ENCODE data around the gene HOXC10. TPM values are rescaled to one million over a fixed set of nuclear protein-coding genes. Genes with fewer than 3 reads are reported as not detected.

Gene HOXC10
- total and polyA plus RNA-seq, 4 experiments from 2014 or later: not detected

DNA sequence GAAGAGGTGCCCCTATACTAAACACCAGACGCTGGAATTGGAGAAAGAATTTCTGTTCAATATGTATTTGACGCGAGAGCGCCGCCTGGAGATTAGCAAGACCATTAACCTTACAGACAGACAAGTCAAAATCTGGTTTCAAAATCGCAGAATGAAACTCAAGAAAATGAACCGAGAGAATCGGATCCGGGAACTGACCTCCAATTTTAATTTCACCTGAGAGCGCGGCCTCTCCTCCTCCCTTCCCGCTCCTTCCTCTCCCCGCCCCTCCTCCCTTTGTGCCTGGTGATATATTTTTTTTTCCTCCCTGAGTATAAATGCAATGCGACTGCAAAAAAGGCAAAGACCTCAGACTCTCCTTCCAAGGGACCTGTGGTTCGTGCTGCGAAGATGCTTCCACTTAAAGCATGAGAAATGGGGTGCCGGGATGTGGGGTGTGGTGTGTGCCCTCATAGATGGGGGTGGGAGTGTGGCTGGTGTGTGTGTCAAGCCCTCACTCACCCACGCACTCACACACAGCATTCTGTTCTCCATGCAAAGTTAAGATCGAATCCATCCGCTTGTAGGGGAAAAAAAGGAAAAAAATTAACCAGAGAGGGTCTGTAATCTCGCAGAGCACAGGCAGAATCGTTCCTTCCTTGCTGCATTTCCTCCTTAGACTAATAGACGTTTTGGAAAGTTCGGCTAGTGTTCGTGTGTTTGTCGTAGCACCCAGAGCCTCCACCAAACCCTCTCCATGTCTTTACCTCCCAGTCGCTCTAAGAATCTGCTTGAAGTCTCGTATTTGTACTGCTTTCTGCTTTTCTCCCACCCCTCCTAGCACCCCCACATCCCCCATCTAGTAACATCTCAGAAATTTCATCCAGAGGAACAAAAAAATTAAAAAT, 4.5 kb downstream of the HOXC10 start:
- peaks cover 23 to 64% (median 33%) of the 10 kb centered on the region in 4 donors for H3K4me1 Mint-ChIP-seq
- ChIA-PET POLR2A (ENCODE audit: partially characterized antibody) (interaction anchor here (1.0 kb wide), 1 partner anchor 28 kb away, joined by 3 read pairs; no protein-coding TSS in a partner anchor), CTCF (ENCODE audit: partially characterized antibody) (interaction anchor here (1.2 kb wide), 1 partner anchor 218 kb away, joined by 4 read pairs; no protein-coding TSS in a partner anchor)
- Histone ChIP-seq H3K4me1 (ENCODE audit: insufficient read depth, low read length) (peaks cover 36% of the 10 kb centered on the region), H3K27ac (ENCODE audit: low read depth, low read length) (no peak overlapping the region), H3K9me3 (ENCODE audit: control insufficient read depth in 1 of 2, low read length in 2 of 2) (no peaks in the 10 kb centered on the region), H3K36me3 (ENCODE audit: insufficient read depth, low read length) (no peaks in the 10 kb centered on the region), H3K27me3 (ENCODE audit: insufficient read depth, low read length) (peaks cover 94% of the 10 kb centered on the region), H3K4me3 (ENCODE audit: low read length in 2 of 2) (no peak overlapping the region)
- peaks cover 0 to 1% of the 10 kb centered on the region in 2 donors for H3K36me3 Mint-ChIP-seq
- DNase-seq: peak in 1 of 5 donors; percentile 36
- peaks cover 84 to 88% of the 10 kb centered on the region in 2 donors for H3K27me3 Mint-ChIP-seq
- peaks cover 0 to 18% (median 1%) of the 10 kb centered on the region in 8 donors for H3K9me3 Mint-ChIP-seq
- intact Hi-C loops (cut with micrococcal nuclease): loop anchor here (1.0 to 10.0 kb wide), 3 partner anchors 37 to 365 kb away; partner anchors contain the start of gene HOXC12
- peak overlapping the region in 2 of 7 donors; percentile 73 to 75 for H3K27ac Mint-ChIP-seq
- peak overlapping the region; percentile 2 to 70 (median 54) for H3K4me3 Mint-ChIP-seq

DNA sequence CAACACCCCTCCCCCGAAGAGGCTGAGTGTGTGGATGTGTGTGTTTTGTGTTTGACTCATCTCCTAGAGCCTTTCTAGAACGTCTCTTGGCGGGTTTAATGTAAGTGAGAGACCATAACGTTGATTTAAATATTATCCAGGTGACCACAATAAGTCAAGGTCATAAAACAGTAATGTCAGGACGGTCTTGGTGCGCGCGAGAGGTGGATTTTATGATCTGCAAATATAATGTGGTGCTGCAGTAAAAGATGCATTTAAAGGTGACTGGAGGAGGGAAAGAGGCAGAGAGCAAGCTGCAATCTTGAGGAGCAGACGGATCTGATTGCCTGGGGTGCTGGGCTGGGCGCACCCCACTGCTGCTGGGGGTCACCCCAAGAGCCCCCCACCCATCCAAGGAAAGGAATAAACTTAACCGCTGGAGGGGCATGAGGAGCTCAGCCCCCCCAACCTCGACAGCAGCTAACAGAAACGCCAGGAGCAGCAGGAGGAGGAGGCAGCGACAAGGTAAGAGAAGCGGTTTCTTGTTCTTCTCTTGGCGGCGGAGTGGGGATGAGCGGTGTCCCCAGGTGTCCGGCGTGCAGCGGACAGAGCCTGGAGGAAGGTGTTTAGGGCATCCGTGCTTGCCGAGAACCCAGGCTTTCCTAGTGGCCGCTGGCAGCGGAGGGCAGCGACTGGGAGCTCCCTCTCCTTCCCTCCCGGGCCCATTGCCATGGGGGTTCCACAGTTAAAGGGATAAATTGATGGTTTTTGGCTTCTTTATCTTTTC, 5.5 kb downstream of the HOXC10 start:
- intact Hi-C loops (cut with micrococcal nuclease): loop anchor here (10.0 kb wide), 1 partner anchor 364 kb away; no protein-coding TSS in a partner anchor
- Mint-ChIP-seq H3K4me3 (peak overlapping the region in 3 of 8 donors; percentile 2 to 8 (median 5)), H3K9me3 (peaks cover 0 to 15% (median 1%) of the 10 kb centered on the region in 8 donors), H3K27me3 (peaks cover 86 to 88% of the 10 kb centered on the region in 2 donors), H3K36me3 (no peaks in the 10 kb centered on the region), H3K27ac (peak overlapping the region in 3 of 7 donors; percentile 31 to 75 (median 67)), H3K4me1 (peaks cover 27 to 64% (median 36%) of the 10 kb centered on the region in 4 donors)
- no peak for DNase-seq
- Histone ChIP-seq H3K27ac (ENCODE audit: low read depth, low read length) (no peak overlapping the region), H3K36me3 (ENCODE audit: insufficient read depth, low read length) (no peaks in the 10 kb centered on the region), H3K27me3 (ENCODE audit: insufficient read depth, low read length) (peaks cover 98% of the 10 kb centered on the region), H3K4me1 (ENCODE audit: insufficient read depth, low read length) (peaks cover 40% of the 10 kb centered on the region), H3K9me3 (ENCODE audit: control insufficient read depth in 1 of 2, low read length in 2 of 2) (no peaks in the 10 kb centered on the region), H3K4me3 (ENCODE audit: low read length in 2 of 2) (no peak overlapping the region)
- POLR2A ChIA-PET (ENCODE audit: partially characterized antibody): interaction anchor here (0.8 to 1.0 kb wide), 2 partner anchors 14 to 29 kb away, joined by 3 read pairs; no protein-coding TSS in a partner anchor
- CTCF ChIA-PET (ENCODE audit: partially characterized antibody): interaction anchor here (1.2 to 2.2 kb wide), 4 partner anchors 11 to 217 kb away, joined by 3 to 7 read pairs (median 4); no protein-coding TSS in a partner anchor

DNA sequence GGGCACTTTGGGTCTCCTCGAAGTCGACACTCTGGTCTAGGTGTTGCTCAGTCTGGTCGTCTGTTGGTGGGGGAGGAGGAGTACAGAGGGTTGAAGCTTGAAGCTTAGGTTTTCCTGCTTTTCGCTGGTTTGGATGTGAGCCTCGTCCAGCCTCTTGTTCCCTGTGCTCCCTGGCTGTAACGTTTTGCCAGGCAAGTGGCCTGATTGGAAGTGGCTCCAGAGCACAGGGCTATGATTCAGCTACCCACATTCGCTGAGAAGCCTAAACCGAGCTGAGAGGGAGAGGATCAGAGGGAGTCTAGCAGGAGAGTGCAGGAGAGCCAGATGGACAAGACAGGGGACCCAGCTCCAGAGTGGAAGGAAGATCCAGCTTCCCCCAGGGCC, 6.1 kb downstream of the HOXC10 start:
- H3K36me3 ChIP-seq (ENCODE audit: insufficient read depth, low read length): no peaks in the 10 kb centered on the region
- H3K27me3 Mint-ChIP-seq: peaks cover 86 to 90% of the 10 kb centered on the region in 2 donors
- H3K27me3 ChIP-seq (ENCODE audit: insufficient read depth, low read length): peaks cover 98% of the 10 kb centered on the region
- no peaks in the 10 kb centered on the region for H3K9me3 ChIP-seq (ENCODE audit: control insufficient read depth in 1 of 2, low read length in 2 of 2)
- no peak overlapping the region for H3K4me3 Mint-ChIP-seq
- intact Hi-C loops (cut with micrococcal nuclease): loop anchor here (10.0 kb wide), 1 partner anchor 364 kb away; no protein-coding TSS in a partner anchor
- no peak overlapping the region for H3K27ac ChIP-seq (ENCODE audit: low read depth, low read length)
- no peak overlapping the region for H3K4me3 ChIP-seq (ENCODE audit: low read length in 2 of 2)
- no peaks in the 10 kb centered on the region for H3K36me3 Mint-ChIP-seq
- H3K4me1 ChIP-seq (ENCODE audit: insufficient read depth, low read length): peaks cover 40% of the 10 kb centered on the region
- H3K9me3 Mint-ChIP-seq: peaks cover 0 to 13% (median 1%) of the 10 kb centered on the region in 8 donors
- peaks cover 26 to 67% (median 34%) of the 10 kb centered on the region in 4 donors for H3K4me1 Mint-ChIP-seq
- ChIA-PET POLR2A (ENCODE audit: partially characterized antibody) (interaction anchor here (0.8 to 1.0 kb wide), 2 partner anchors 14 to 29 kb away, joined by 3 read pairs; no protein-coding TSS in a partner anchor), CTCF (ENCODE audit: partially characterized antibody) (interaction anchor here (1.2 to 2.2 kb wide), 4 partner anchors 11 to 216 kb away, joined by 3 to 7 read pairs (median 4); no protein-coding TSS in a partner anchor)
- peak overlapping the region in 1 of 7 donors; percentile 67 for H3K27ac Mint-ChIP-seq
- DNase-seq: no peak

DNA sequence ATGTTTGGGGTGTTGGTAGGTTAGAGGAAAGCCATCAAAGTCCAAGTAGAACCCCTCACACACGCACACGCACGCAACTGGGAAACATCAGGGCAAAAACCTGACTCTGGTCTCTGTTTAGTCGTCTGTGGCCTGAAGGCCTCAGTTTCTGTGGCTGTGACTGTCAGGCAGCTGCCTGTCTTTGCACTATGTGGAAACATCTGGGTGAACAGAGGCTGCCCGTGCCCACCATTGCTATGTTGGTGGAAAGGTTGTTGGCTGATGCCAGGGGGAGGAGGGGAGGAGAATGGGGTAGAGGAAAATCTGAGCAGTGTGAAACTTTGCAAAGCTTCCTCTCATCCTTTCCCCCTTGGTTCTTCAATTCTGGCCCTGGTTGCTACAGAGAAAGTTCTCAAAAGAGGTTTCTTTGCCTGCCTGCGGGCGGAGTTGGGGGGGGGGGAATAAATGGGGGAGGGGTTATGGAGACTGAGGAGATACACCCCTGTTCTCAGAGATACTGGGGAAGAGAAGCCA, 7.5 kb downstream of the HOXC10 start:
- Histone ChIP-seq H3K36me3 (ENCODE audit: insufficient read depth, low read length) (no peaks in the 10 kb centered on the region), H3K27me3 (ENCODE audit: insufficient read depth, low read length) (peaks cover 98% of the 10 kb centered on the region), H3K4me1 (ENCODE audit: insufficient read depth, low read length) (peaks cover 46% of the 10 kb centered on the region), H3K27ac (ENCODE audit: low read depth, low read length) (no peak overlapping the region), H3K9me3 (ENCODE audit: control insufficient read depth in 1 of 2, low read length in 2 of 2) (no peaks in the 10 kb centered on the region), H3K4me3 (ENCODE audit: low read length in 2 of 2) (no peak overlapping the region)
- no peak for DNase-seq
- intact Hi-C loops (cut with micrococcal nuclease): loop anchor here (10.0 kb wide), 1 partner anchor 362 kb away; no protein-coding TSS in a partner anchor
- H3K4me1 Mint-ChIP-seq: peaks cover 24 to 71% (median 33%) of the 10 kb centered on the region in 4 donors
- H3K27ac Mint-ChIP-seq: peak overlapping the region in 3 of 7 donors; percentile 19 to 43 (median 31)
- ChIA-PET CTCF (ENCODE audit: partially characterized antibody) (interaction anchor here (1.9 to 2.2 kb wide), 2 partner anchors 9 to 215 kb away, joined by 4 to 7 read pairs; no protein-coding TSS in a partner anchor), POLR2A (ENCODE audit: partially characterized antibody) (no interaction called here)
- no peak overlapping the region for H3K4me3 Mint-ChIP-seq
- no peaks in the 10 kb centered on the region for H3K36me3 Mint-ChIP-seq
- peaks cover 0 to 7% (median 1%) of the 10 kb centered on the region in 8 donors for H3K9me3 Mint-ChIP-seq
- H3K27me3 Mint-ChIP-seq: peaks cover 78 to 87% of the 10 kb centered on the region in 2 donors

- intact Hi-C loops (cut with micrococcal nuclease): loop anchor here (10.0 kb wide), 1 partner anchor 361 kb away; no protein-coding TSS in a partner anchor
- CTCF ChIA-PET (ENCODE audit: partially characterized antibody): no interaction called here
- Histone ChIP-seq H3K4me3 (ENCODE audit: low read length in 2 of 2) (no peak overlapping the region), H3K27ac (ENCODE audit: low read depth, low read length) (no peak overlapping the region), H3K9me3 (ENCODE audit: control insufficient read depth in 1 of 2, low read length in 2 of 2) (no peaks in the 10 kb centered on the region), H3K27me3 (ENCODE audit: insufficient read depth, low read length) (peaks cover 96% of the 10 kb centered on the region), H3K36me3 (ENCODE audit: insufficient read depth, low read length) (no peaks in the 10 kb centered on the region), H3K4me1 (ENCODE audit: insufficient read depth, low read length) (peaks cover 46% of the 10 kb centered on the region)
- no peak for DNase-seq
- Mint-ChIP-seq H3K4me1 (peaks cover 24 to 71% (median 37%) of the 10 kb centered on the region in 4 donors), H3K27me3 (peaks cover 79 to 87% of the 10 kb centered on the region in 2 donors), H3K9me3 (peaks cover 0 to 8% (median 1%) of the 10 kb centered on the region in 8 donors), H3K4me3 (peak overlapping the region in 7 of 8 donors; percentile 41 to 82 (median 66)), H3K36me3 (no peaks in the 10 kb centered on the region), H3K27ac (peak overlapping the region in 3 of 7 donors; percentile 51 to 86 (median 80))
- POLR2A ChIA-PET (ENCODE audit: partially characterized antibody): no interaction called here
These were observed 8.4 kb downstream of the HOXC10 start for GRCh38 chr12:53993162-53994008.

- CTCF ChIA-PET (ENCODE audit: partially characterized antibody): no interaction called here
- Histone ChIP-seq H3K27me3 (ENCODE audit: insufficient read depth, low read length) (peaks cover 96% of the 10 kb centered on the region), H3K36me3 (ENCODE audit: insufficient read depth, low read length) (no peaks in the 10 kb centered on the region), H3K4me3 (ENCODE audit: low read length in 2 of 2) (no peak overlapping the region), H3K9me3 (ENCODE audit: control insufficient read depth in 1 of 2, low read length in 2 of 2) (no peaks in the 10 kb centered on the region), H3K4me1 (ENCODE audit: insufficient read depth, low read length) (peaks cover 42% of the 10 kb centered on the region), H3K27ac (ENCODE audit: low read depth, low read length) (no peak overlapping the region)
- peaks cover 24 to 71% (median 36%) of the 10 kb centered on the region in 4 donors for H3K4me1 Mint-ChIP-seq
- peaks cover 0 to 12% (median 1%) of the 10 kb centered on the region in 8 donors for H3K9me3 Mint-ChIP-seq
- peak overlapping the region in 7 of 8 donors; percentile 14 to 82 (median 66) for H3K4me3 Mint-ChIP-seq
- DNase-seq: no peak
- H3K36me3 Mint-ChIP-seq: no peaks in the 10 kb centered on the region
- POLR2A ChIA-PET (ENCODE audit: partially characterized antibody): no interaction called here
- intact Hi-C loops (cut with micrococcal nuclease): loop anchor here (10.0 kb wide), 1 partner anchor 361 kb away; no protein-coding TSS in a partner anchor
- peaks cover 80 to 89% of the 10 kb centered on the region in 2 donors for H3K27me3 Mint-ChIP-seq
- peak overlapping the region in 3 of 7 donors; percentile 51 to 86 (median 80) for H3K27ac Mint-ChIP-seq
These were observed 9.0 kb downstream of the HOXC10 start for GRCh38 chr12:53994009-53994263.

Data from CD4-positive, alpha-beta memory T cell (primary cell).